Upper lobe of left lung (tissue), 6 donors: Measurements from ENCODE around the gene CTAGE1. TPM values are rescaled to one million over a fixed set of nuclear protein-coding genes. Genes with fewer than 3 reads are reported as not detected.

Experiments
- ATAC-seq, 2 donors: fragments of 200-7000 bp; cut with Tn5 transposase; one replicate each; pipeline ENCODE4 v1.9.1; 2022; ENCODE audit warnings: mild to moderate bottlenecking in 2 of 2, moderate library complexity in 2 of 2; ENCODE audit not compliant: low FRiP score in 2 of 2
- DNase-seq, 2 donors: peaks; one replicate each; pipeline ENCODE4 v3.0.0-alpha.2; 2019 to 2020
- H3K27ac ChIP-seq, 4 donors: fragments of 200-600 bp; sonication (generic); one replicate each; pipeline ENCODE4 v1.5.1; 2016 to 2019
- H3K27me3 ChIP-seq, 4 donors: fragments of 200-600 bp; sonication (generic); one replicate each; pipeline ENCODE4 v1.5.1; 2017 to 2019
- H3K36me3 ChIP-seq, 4 donors: fragments of 200-600 bp; sonication (generic); one replicate each; pipeline ENCODE4 v1.5.1; 2016 to 2019
- H3K4me1 ChIP-seq, 4 donors: fragments of 200-600 bp; sonication (generic); one replicate each; pipeline ENCODE4 v1.5.1; 2018 to 2019
- H3K4me3 ChIP-seq, 4 donors: fragments of 200-600 bp; sonication (generic); one replicate each; pipeline ENCODE4 v1.5.1; 2017 to 2019; ENCODE audit warnings: mild to moderate bottlenecking in 2 of 4, moderate library complexity in 1 of 4
- H3K9me3 ChIP-seq, 4 donors: fragments of 200-600 bp; sonication (generic); one replicate each; pipeline ENCODE4 v1.5.1; 2018 to 2019
- CTCF ChIP-seq, 6 experiments: fragments of 450-650 bp in 4 of 6; fragments of 200-600 bp in 2 of 6; sonication (generic) in 2 of 6; IDR thresholded peaks; one replicate each; pipeline ENCODE4 v1.5.1; 2016 to 2019; ENCODE audit warnings: antibody characterized with exemption in 6 of 6
- EP300 ChIP-seq, 4 donors: sonication (generic); formaldehyde crosslinking; IDR thresholded peaks; one replicate each; pipeline ENCODE4 v1.5.1; 2017; ENCODE audit warnings: antibody characterized with exemption in 4 of 4, control low read depth in 2 of 4
- POLR2A ChIP-seq, 4 donors: fragments of 450-650 bp; IDR thresholded peaks; one replicate each; pipeline ENCODE4 v1.5.1; 2016 to 2017; ENCODE audit warnings: antibody characterized with exemption in 4 of 4, mild to moderate bottlenecking in 2 of 4
- POLR2AphosphoS5 ChIP-seq, 2 donors: sonication (generic); formaldehyde crosslinking; IDR thresholded peaks; one replicate each; pipeline ENCODE4 v1.5.1; 2017; ENCODE audit warnings: antibody characterized with exemption in 2 of 2
- WGBS, 2 donors: methylation state at CpG; one replicate each; pipeline ENCODE4 v1.1.5; 2017 to 2018; 5-methylcytosine and 5-hydroxymethylcytosine counted together
- total RNA-seq, 6 donors: library from RNA; depleted of rRNA in 4 of 6; stranded (reverse); fragments of >200 nt in 4 of 6; gene quantifications; one replicate each; pipeline versions ENCODE4 v1.1.0 to v1.2.1, GENCODE V29; 2016 to 2021
- donor health status: DM: no; HTN: no; CAD: no; lungs with moderate emphysema.
- donor health status: DM: no; HTN: yes; CAD: no; lungs with severe emphysema.

The CTAGE1 gene
- total RNA-seq, 6 donors from 2014 or later: not detected

- H3K36me3 ChIP-seq: no peaks in the 10 kb centered on the region
- ATAC-seq: no peak
- H3K9me3 ChIP-seq: peaks cover 0 to 19% (median 8%) of the 10 kb centered on the region in 4 donors
- peaks cover 0 to 7% (median 3%) of the 10 kb centered on the region in 4 donors for H3K4me1 ChIP-seq
- no peak overlapping the region for H3K4me3 ChIP-seq
- no peaks in the 10 kb centered on the region for H3K27me3 ChIP-seq
- TF ChIP-seq POLR2AphosphoS5 (IDR thresholded peaks at IDR 0.05) (no peak), POLR2A (IDR thresholded peaks at IDR 0.05) (no peak), EP300 (IDR thresholded peaks at IDR 0.05) (no peak), CTCF (IDR thresholded peaks at IDR 0.05) (no peak)
- WGBS, 2 donors: 52 to 55% methylated on average over 4 of the region's 4 CpGs
- H3K27ac ChIP-seq: no peak overlapping the region
- no peak for DNase-seq
Observed at GRCh38 chr18:22447792-22448191, 30.1 kb upstream of the CTAGE1 start.

- TF ChIP-seq POLR2A (IDR thresholded peaks at IDR 0.05): no peak
- no peak for TF ChIP-seq POLR2AphosphoS5 (IDR thresholded peaks at IDR 0.05)
- no peak for TF ChIP-seq EP300 (IDR thresholded peaks at IDR 0.05)
- TF ChIP-seq CTCF (IDR thresholded peaks at IDR 0.05): no peak
- ATAC-seq (no peak), DNase-seq (no peak)
- Histone ChIP-seq H3K27me3 (no peaks in the 10 kb centered on the region), H3K27ac (no peak overlapping the region), H3K4me1 (peaks cover 0 to under 1% (median 0%) of the 10 kb centered on the region in 4 donors), H3K36me3 (no peaks in the 10 kb centered on the region), H3K4me3 (no peak overlapping the region), H3K9me3 (peaks cover 0 to 19% (median 8%) of the 10 kb centered on the region in 4 donors)
- 78 to 82% methylated on average over 4 of the region's 4 CpGs for WGBS, 2 donors
Observed at GRCh38 chr18:22446911-22447310, 29.2 kb upstream of the CTAGE1 start.

- Histone ChIP-seq H3K27me3 (no peaks in the 10 kb centered on the region), H3K4me1 (no peaks in the 10 kb centered on the region), H3K4me3 (no peak overlapping the region), H3K36me3 (no peaks in the 10 kb centered on the region), H3K9me3 (peaks cover 0 to 19% (median 8%) of the 10 kb centered on the region in 4 donors), H3K27ac (no peak overlapping the region)
- DNase-seq (no peak), ATAC-seq (no peak)
- TF ChIP-seq POLR2A (IDR thresholded peaks at IDR 0.05) (no peak), CTCF (IDR thresholded peaks at IDR 0.05) (no peak), EP300 (IDR thresholded peaks at IDR 0.05) (no peak)
- 90 to 91% methylated on average over 6 of the region's 6 CpGs for WGBS, 2 donors
Observed at GRCh38 chr18:22446325-22446724, 28.6 kb upstream of the CTAGE1 start.

- TF ChIP-seq EP300 (IDR thresholded peaks at IDR 0.05) (no peak), POLR2A (IDR thresholded peaks at IDR 0.05) (no peak), POLR2AphosphoS5 (IDR thresholded peaks at IDR 0.05) (no peak), CTCF (IDR thresholded peaks at IDR 0.05) (no peak)
- DNase-seq: no peak
Observed at GRCh38 chr18:22441638-22442037, 23.9 kb upstream of the CTAGE1 start.

GRCh38 chr18:22439447-22439846 lies 21.7 kb upstream of the CTAGE1 start:
- Histone ChIP-seq H3K9me3 (no peaks in the 10 kb centered on the region), H3K36me3 (no peaks in the 10 kb centered on the region), H3K27ac (no peak overlapping the region), H3K4me3 (no peak overlapping the region), H3K27me3 (no peaks in the 10 kb centered on the region), H3K4me1 (no peaks in the 10 kb centered on the region)
- ATAC-seq: no peak
- no peak for TF ChIP-seq POLR2A (IDR thresholded peaks at IDR 0.05)
- TF ChIP-seq POLR2AphosphoS5 (IDR thresholded peaks at IDR 0.05): no peak
- TF ChIP-seq CTCF (IDR thresholded peaks at IDR 0.05): no peak
- no peak for TF ChIP-seq EP300 (IDR thresholded peaks at IDR 0.05)
- no peak for DNase-seq

More at GRCh38 chr18:22441638-22442037, 23.9 kb upstream of the CTAGE1 start:
- Histone ChIP-seq H3K27me3 (no peaks in the 10 kb centered on the region), H3K9me3 (no peaks in the 10 kb centered on the region), H3K4me3 (no peak overlapping the region), H3K27ac (no peak overlapping the region), H3K36me3 (no peaks in the 10 kb centered on the region), H3K4me1 (no peaks in the 10 kb centered on the region)
- ATAC-seq: no peak
